Activated B cell treated with CpG ODN at 0.5 μM for 24 hours (primary cell): ENCODE results near the gene SLC25A29. TPM values are rescaled to one million over a fixed set of nuclear protein-coding genes. Genes with fewer than 3 reads are reported as not detected.

Experiments used
- ATAC-seq: fragments of 200-7000 bp; cut with Tn5 transposase; one replicate; pipeline ENCODE4 v1.10.0; 2021; ENCODE audit warnings: low read depth, mild to moderate bottlenecking, moderate library complexity
- CTCF ChIA-PET: fragments of 350-600 bp; sonication (Branson Sonifier 250); formaldehyde crosslinking; loops from one replicate; lab custom pipeline; 2021; ENCODE audit warnings: antibody characterized with exemption; lab: Charles Lee
- POLR2A ChIA-PET: fragments of 350-600 bp; sonication (Branson Sonifier 250); formaldehyde crosslinking; loops from one replicate; lab custom pipeline; 2021; ENCODE audit warnings: antibody characterized with exemption; lab: Charles Lee
- DNase-seq: peaks from one replicate; pipeline ENCODE4 v3.0.0; 2022
- H3K27ac Mint-ChIP-seq: one replicate; pipeline ENCODE4 v1.8.0; 2020; ENCODE audit warnings: mixed read lengths
- H3K27me3 Mint-ChIP-seq: one replicate; pipeline ENCODE4 v1.8.0; 2021; ENCODE audit warnings: mixed read lengths
- H3K36me3 Mint-ChIP-seq: one replicate; pipeline ENCODE4 v1.8.0; 2021; ENCODE audit warnings: low read depth, mixed read lengths
- H3K4me1 Mint-ChIP-seq: one replicate; pipeline ENCODE4 v1.8.0; 2021; ENCODE audit warnings: mixed read lengths
- H3K4me3 Mint-ChIP-seq: one replicate; pipeline ENCODE4 v1.8.0; 2020; ENCODE audit warnings: mild to moderate bottlenecking, mixed read lengths
- H3K9me3 Mint-ChIP-seq: one replicate; pipeline ENCODE4 v1.8.0; 2020; ENCODE audit warnings: mixed read lengths
- intact Hi-C: fragments of 100-400 bp; cut with micrococcal nuclease; formaldehyde crosslinking; loops from one replicate; pipeline ENCODE4 v1.15.1; 2024
- total RNA-seq: library from RNA; stranded (reverse); gene quantifications from 2 replicates; pipeline ENCODE4 v1.2.3, GENCODE V29; 2022
- TF ChIP-seq, protein P1 (sequence below): fragments of 200-600 bp; IDR thresholded peaks from one replicate; pipeline ENCODE4 v1.8.0; 2022; ENCODE audit warnings: antibody characterized with exemption, mild to moderate bottlenecking

The SLC25A29 gene
- total RNA-seq, 1 donor from 2014 or later, result 28.8 TPM

DNA sequence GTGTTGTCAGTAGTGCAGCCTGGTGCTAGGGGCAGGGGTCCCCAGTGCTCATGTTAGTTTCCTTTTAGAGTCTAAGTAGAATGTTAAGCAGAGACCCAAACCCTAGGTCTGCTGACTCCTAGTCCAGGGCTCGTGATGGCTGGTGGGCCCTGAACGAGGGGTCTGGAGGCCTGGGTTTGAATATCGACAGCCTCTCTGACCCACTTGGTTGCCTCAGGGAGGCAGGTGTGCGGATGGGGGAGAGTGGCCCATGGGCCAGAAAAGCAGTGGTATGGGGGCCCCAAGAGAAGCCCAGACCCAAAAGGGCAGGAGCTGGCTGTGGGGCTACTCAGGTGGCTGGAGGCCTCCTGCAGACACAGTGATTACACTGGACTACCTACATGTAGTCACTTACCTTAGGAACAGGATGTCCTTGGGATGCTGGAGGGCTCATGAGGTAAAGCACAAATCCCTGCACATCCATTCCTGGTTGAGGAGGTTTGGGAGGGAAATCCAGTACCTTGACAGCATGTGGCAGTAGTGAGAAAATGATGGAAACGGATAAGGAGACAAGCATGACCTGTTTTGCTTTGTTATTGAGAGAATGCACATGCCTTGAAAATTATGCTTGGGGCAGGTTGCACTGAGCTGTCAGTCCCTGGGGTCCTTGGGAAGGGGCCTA, 1.7 kb upstream of the SLC25A29 start:
- Mint-ChIP-seq H3K4me3 (peak overlapping the region; percentile 86), H3K27ac (no peak overlapping the region), H3K4me1 (peaks cover 34% of the 10 kb centered on the region), H3K36me3 (no peaks in the 10 kb centered on the region), H3K9me3 (no peaks in the 10 kb centered on the region), H3K27me3 (no peaks in the 10 kb centered on the region)
- ChIA-PET POLR2A (interaction anchor here (0.5 kb wide), 1 partner anchor 64 kb away, joined by 11 read pairs; no protein-coding TSS in a partner anchor), CTCF (no interaction called here)
- ATAC-seq (no peak), DNase-seq (no peak)
- intact Hi-C loops, result loop anchor here (2.0 to 10.0 kb wide), 3 partner anchors 67 to 703 kb away; partner anchors contain the start of genes CCDC85C and EVL
- TF ChIP-seq, protein P1, sequence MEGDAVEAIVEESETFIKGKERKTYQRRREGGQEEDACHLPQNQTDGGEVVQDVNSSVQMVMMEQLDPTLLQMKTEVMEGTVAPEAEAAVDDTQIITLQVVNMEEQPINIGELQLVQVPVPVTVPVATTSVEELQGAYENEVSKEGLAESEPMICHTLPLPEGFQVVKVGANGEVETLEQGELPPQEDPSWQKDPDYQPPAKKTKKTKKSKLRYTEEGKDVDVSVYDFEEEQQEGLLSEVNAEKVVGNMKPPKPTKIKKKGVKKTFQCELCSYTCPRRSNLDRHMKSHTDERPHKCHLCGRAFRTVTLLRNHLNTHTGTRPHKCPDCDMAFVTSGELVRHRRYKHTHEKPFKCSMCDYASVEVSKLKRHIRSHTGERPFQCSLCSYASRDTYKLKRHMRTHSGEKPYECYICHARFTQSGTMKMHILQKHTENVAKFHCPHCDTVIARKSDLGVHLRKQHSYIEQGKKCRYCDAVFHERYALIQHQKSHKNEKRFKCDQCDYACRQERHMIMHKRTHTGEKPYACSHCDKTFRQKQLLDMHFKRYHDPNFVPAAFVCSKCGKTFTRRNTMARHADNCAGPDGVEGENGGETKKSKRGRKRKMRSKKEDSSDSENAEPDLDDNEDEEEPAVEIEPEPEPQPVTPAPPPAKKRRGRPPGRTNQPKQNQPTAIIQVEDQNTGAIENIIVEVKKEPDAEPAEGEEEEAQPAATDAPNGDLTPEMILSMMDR, result no peak

DNA sequence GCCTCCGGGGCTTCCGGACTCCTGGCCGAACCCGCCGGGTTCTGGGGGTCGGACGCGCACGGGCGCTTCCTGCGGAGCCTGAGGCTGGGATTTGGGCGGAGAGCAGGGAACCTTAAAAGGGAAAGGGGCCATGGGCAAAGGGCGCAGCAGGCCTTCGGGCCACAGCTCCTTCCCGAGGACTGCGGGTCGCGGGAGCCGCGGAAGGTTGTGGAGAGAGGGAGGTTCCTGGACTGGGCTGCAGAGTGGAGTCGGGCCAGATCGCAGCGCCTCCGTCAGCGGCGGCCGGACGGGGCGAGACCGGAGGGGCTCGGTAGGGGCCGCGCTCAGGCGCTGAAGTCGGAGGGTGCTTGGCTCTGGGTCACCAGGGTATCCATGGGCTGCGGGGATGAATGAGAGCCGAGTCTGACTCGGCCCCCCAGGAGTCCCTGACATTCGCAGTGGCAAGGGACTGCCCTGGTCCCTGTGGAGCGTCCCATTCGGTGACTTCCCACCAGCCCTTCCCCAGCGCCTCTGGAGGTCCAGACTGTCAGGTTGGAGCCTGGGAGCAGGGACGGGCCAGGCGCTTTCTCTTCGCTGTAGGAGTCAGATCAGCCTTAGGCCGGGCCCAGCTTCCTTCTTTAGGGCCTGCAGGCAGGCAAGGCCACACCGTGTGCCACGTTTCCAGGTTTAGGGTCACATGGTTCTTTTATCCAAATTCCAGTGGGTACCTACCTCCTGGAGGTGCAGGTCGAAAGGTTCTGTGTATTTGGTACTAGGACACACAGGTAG, 938 bp upstream of the SLC25A29 start:
- ATAC-seq (no peak), DNase-seq (peak; percentile 29)
- H3K9me3 Mint-ChIP-seq, result no peaks in the 10 kb centered on the region
- no peaks in the 10 kb centered on the region for H3K27me3 Mint-ChIP-seq
- H3K27ac Mint-ChIP-seq, result peak overlapping the region; percentile 35
- peaks cover 27% of the 10 kb centered on the region for H3K4me1 Mint-ChIP-seq
- H3K36me3 Mint-ChIP-seq, result no peaks in the 10 kb centered on the region
- CTCF ChIA-PET, result no interaction called here
- peak overlapping the region; percentile 86 for H3K4me3 Mint-ChIP-seq
- TF ChIP-seq, protein P1, result no peak
- intact Hi-C loops, result loop anchor here (1.0 to 10.0 kb wide), 7 partner anchors 11 to 702 kb away; partner anchors contain the start of genes CCDC85C, EVL and WDR25
- POLR2A ChIA-PET, result interaction anchor here (1.7 kb wide), 1 partner anchor 68 kb away, joined by 5 read pairs; a partner anchor contains a TSS

DNA sequence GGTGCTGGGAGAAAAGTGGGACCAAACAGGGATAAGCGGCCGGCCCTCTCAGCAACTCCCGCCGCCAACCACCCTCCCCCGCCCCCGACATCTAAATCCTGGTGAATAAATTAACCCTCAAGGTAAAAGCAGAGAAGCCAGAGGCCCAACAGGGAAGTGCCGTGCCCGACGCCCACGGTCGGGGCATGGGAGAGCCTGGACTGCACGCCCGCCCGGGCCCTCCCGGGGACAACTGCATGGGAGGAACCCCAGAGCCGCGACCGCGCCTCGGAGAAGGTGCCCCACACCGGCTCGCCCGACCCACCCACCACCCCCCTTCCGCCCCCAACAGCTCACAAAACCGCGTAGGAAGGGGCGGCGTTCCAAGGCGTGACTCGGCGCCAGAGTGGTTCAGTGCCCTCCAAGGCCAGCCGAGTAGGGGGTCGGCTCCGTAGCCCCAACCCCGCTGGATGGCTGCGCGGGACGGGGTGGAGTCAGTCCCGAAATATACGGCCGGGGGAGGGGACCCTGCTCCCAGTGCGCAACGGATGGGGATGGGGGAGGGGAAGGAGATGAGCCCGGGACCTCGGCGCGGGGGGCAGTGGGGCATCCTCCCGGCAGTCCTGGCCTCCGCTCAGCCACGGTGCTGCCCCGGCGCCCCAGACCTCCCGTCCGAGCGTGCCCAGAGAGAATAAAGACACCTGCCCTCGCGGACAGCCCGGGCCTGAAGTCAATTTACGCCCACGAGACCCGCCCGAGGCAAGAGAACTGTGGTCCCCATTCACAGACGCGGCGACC, 732 bp downstream of the SLC25A29 start:
- Mint-ChIP-seq H3K27me3 (no peaks in the 10 kb centered on the region), H3K4me1 (peaks cover 14% of the 10 kb centered on the region), H3K27ac (peak overlapping the region; percentile 66), H3K9me3 (no peaks in the 10 kb centered on the region), H3K4me3 (peak overlapping the region; percentile 87), H3K36me3 (no peaks in the 10 kb centered on the region)
- TF ChIP-seq, protein P1, result no peak
- ATAC-seq (peak; percentile 4), DNase-seq (peak; percentile 37)
- ChIA-PET CTCF (interaction anchor here (1.6 kb wide), 1 partner anchor 21 kb away, joined by 3 read pairs; no protein-coding TSS in a partner anchor), POLR2A (interaction anchor here (0.6 to 1.7 kb wide), 6 partner anchors 9 to 237 kb away, joined by 3 to 14 read pairs (median 3); a partner anchor contains a TSS)
- intact Hi-C loops, result loop anchor here (1.0 to 10.0 kb wide), 8 partner anchors 8 to 701 kb away; partner anchors contain the start of genes CCDC85C, EVL and WDR25

DNA sequence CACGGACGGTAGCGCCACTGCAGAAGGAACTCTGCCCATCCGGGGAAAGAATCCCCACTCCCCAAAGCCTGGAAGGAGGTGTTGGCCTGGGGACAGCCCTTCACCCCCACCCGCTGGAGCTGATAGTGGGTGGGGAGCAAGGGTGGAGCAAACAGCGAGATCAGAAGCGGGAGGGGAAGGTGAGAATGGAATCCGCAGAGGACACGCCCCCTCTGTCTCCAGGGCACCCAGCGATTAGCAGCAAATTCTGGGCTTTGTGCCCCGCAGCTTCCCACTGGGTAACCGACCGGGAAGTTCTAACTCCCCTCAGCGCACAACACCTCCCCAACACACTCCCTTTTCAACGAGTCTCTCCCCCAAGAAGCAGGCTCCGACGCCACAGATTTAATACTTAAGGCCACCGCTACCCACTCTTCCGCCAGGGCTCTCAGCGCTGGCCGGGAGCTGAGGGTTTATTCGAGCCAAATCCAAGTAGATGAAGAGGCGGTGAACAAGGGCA, 1.4 kb downstream of the SLC25A29 start:
- Mint-ChIP-seq H3K4me3 (peak overlapping the region; percentile 87), H3K27ac (peak overlapping the region; percentile 66), H3K36me3 (no peaks in the 10 kb centered on the region), H3K9me3 (no peaks in the 10 kb centered on the region), H3K27me3 (no peaks in the 10 kb centered on the region), H3K4me1 (peaks cover 14% of the 10 kb centered on the region)
- ATAC-seq (no peak), DNase-seq (no peak)
- intact Hi-C loops, result loop anchor here (1.0 to 10.0 kb wide), 3 partner anchors 8 to 700 kb away; partner anchors contain the start of genes CCDC85C and EVL
- TF ChIP-seq, protein P1, result no peak
- POLR2A ChIA-PET, result interaction anchor here (0.6 to 1.4 kb wide), 7 partner anchors 9 to 236 kb away, joined by 3 to 14 read pairs (median 3); no protein-coding TSS in a partner anchor
- CTCF ChIA-PET, result interaction anchor here (1.6 kb wide), 1 partner anchor 20 kb away, joined by 3 read pairs; no protein-coding TSS in a partner anchor
